GM18499 (cell line): ENCODE results near the gene STK10.
A peak's percentile ranks its signal among the peaks of the same experiment; 100 is the strongest.
"Not testable (repeated sequence)": the region's sequence is repeated elsewhere in the genome, so short reads cannot be mapped to it uniquely, and the experiment has no call there.

ENCODE experiments used
- ATAC-seq: cut with Tn5 transposase; IDR thresholded peaks from one replicate; pipeline ENCODE4 v1.9.1; 2021; ENCODE audit warnings: moderate number of reproducible peaks; ENCODE audit not compliant: insufficient read depth, unreplicated experiment

STK10 gene

GRCh38 chr5:172167895-172168294 lies 20.1 kb downstream of the STK10 start:
- ATAC-seq: no peak

- ATAC-seq: no peak
Observed at GRCh38 chr5:172166030-172166826, 21.8 kb downstream of the STK10 start.

- no peak for ATAC-seq
Observed at GRCh38 chr5:172165465-172165864, 22.6 kb downstream of the STK10 start.

- ATAC-seq: no peak
Observed at GRCh38 chr5:172164769-172165212, 23.2 kb downstream of the STK10 start.

GRCh38 chr5:172163346-172163745 lies 24.7 kb downstream of the STK10 start:
- ATAC-seq: no peak

- ATAC-seq: no peak
Observed at GRCh38 chr5:172162987-172163343, 25.1 kb downstream of the STK10 start.

- ATAC-seq: no peak
Observed at GRCh38 chr5:172162323-172162986, 25.6 kb downstream of the STK10 start.

- no peak for ATAC-seq
Observed at GRCh38 chr5:172160506-172160905, 27.5 kb downstream of the STK10 start.

GRCh38 chr5:172159016-172159415 lies 29.0 kb downstream of the STK10 start:
- no peak for ATAC-seq

GRCh38 chr5:172156541-172156994 lies 31.5 kb downstream of the STK10 start:
- ATAC-seq: no peak

- ATAC-seq: not testable (repeated sequence)
Observed at GRCh38 chr5:172155101-172155500, 32.9 kb downstream of the STK10 start.

GRCh38 chr5:172153695-172154094 lies 34.3 kb downstream of the STK10 start:
- no peak for ATAC-seq

GRCh38 chr5:172151661-172152210 lies 36.3 kb downstream of the STK10 start:
- ATAC-seq: no peak

GRCh38 chr5:172150514-172151425 lies 37.3 kb downstream of the STK10 start:
- peak; percentile 47 for ATAC-seq

GRCh38 chr5:172149481-172149880 lies 38.5 kb downstream of the STK10 start:
- not testable (repeated sequence) for ATAC-seq

- no peak for ATAC-seq
Observed at GRCh38 chr5:172149073-172149472, 39.0 kb downstream of the STK10 start.

- no peak for ATAC-seq
Observed at GRCh38 chr5:172148381-172148780, 39.6 kb downstream of the STK10 start.

- ATAC-seq: no peak
Observed at GRCh38 chr5:172147857-172148256, 40.2 kb downstream of the STK10 start.

- ATAC-seq: no peak
Observed at GRCh38 chr5:172146748-172147092, 41.3 kb downstream of the STK10 start.
